IMR-90 (cell line): Measurements from ENCODE around the gene DVL1. TPM values are rescaled to one million over a fixed set of nuclear protein-coding genes. Genes with fewer than 3 reads are reported as not detected.

Experiments used
- ATAC-seq: fragments of 200-7000 bp; cut with Tn5 transposase; 2 replicates; pipeline ENCODE4 v1.9.1; 2020; ENCODE audit warnings: low read depth, mild to moderate bottlenecking, moderate library complexity
- BruUV-seq: library from RNA; stranded (reverse); fragments of 400-500 nt; replicated peaks from 2 replicates; lab custom pipeline; 2021; lab: Mats Ljungman, UMichigan
- CTCF ChIA-PET: fragments of 300-600 bp; formaldehyde crosslinking; extraction: SDS; loops from one replicate; lab custom pipeline; 2021; ENCODE audit warnings: antibody characterized with exemption; lab: Yijun Ruan, JAX
- POLR2A ChIA-PET: fragments of 300-600 bp; sonication (Branson Sonifier 250); formaldehyde crosslinking; loops from one replicate; lab custom pipeline; 2022; ENCODE audit warnings: antibody characterized with exemption; ENCODE audit not compliant: unreplicated experiment; lab: Charles Lee
- DNase-seq: peaks from one replicate; pipeline ENCODE4 v3.0.0; 2013
- H2AFZ ChIP-seq: replicated peaks from 2 replicates; pipeline ENCODE3; 2013; ENCODE audit warnings: low read length, mild to moderate bottlenecking; ENCODE audit not compliant: poor library complexity
- H2AK5ac ChIP-seq: 2 replicates; pipeline ENCODE4 v1.6.1; 2013; ENCODE audit warnings: low read depth, low read length, inconsistent platforms
- H2AK9ac ChIP-seq: replicated peaks from 2 replicates; pipeline ENCODE3; 2013; ENCODE audit warnings: mild to moderate bottlenecking, low read depth, low read length, moderate library complexity; ENCODE audit not compliant: poor library complexity
- H2BK120ac ChIP-seq: 2 replicates; pipeline ENCODE4 v1.6.1; 2013; ENCODE audit warnings: low read depth, low read length, inconsistent platforms
- H2BK15ac ChIP-seq: 3 replicates; pipeline ENCODE4 v1.6.1; 2013; ENCODE audit warnings: low read depth, low read length, inconsistent platforms
- H2BK20ac ChIP-seq: 2 replicates; pipeline ENCODE4 v1.6.1; 2013; ENCODE audit warnings: low read depth, mild to moderate bottlenecking, inconsistent platforms, low read length, moderate library complexity
- H2BK5ac ChIP-seq: 2 replicates; pipeline ENCODE4 v1.6.1; 2013; ENCODE audit warnings: mild to moderate bottlenecking, low read depth, low read length, inconsistent platforms; ENCODE audit not compliant: poor library complexity, severe bottlenecking
- H3K14ac ChIP-seq: replicated peaks from 2 replicates; pipeline ENCODE4 v1.6.1; 2013; ENCODE audit warnings: low read depth, low read length, inconsistent platforms
- H3K18ac ChIP-seq: 2 replicates; pipeline ENCODE4 v1.6.1; 2013; ENCODE audit warnings: low read depth, low read length, control low read depth
- H3K23ac ChIP-seq: 2 replicates; pipeline ENCODE4 v1.6.1; 2013; ENCODE audit warnings: low read depth, low read length, inconsistent platforms
- H3K27ac ChIP-seq: 2 replicates; pipeline ENCODE4 v1.5.1; 2013; ENCODE audit warnings: mild to moderate bottlenecking, control low read depth, low read length; ENCODE audit not compliant: insufficient read depth
- H3K27me3 ChIP-seq: 2 replicates; pipeline ENCODE4 v1.6.1; 2013; ENCODE audit warnings: low read length; ENCODE audit not compliant: control insufficient read depth, insufficient read depth
- H3K36me3 ChIP-seq: 2 replicates; pipeline ENCODE4 v1.6.1; 2013; ENCODE audit warnings: low read length, mixed read lengths; ENCODE audit not compliant: control insufficient read depth, insufficient read depth
- H3K4ac ChIP-seq: 2 replicates; pipeline ENCODE4 v1.6.1; 2013; ENCODE audit warnings: low read depth, low read length, inconsistent platforms
- H3K4me1 ChIP-seq: 2 replicates; pipeline ENCODE4 v1.6.1; 2013; ENCODE audit warnings: low read length, mixed read lengths; ENCODE audit not compliant: control insufficient read depth, insufficient read depth
- H3K4me2 ChIP-seq: 2 replicates; pipeline ENCODE4 v1.6.1; 2013; ENCODE audit warnings: low read depth, mild to moderate bottlenecking, control low read depth, low read length, moderate library complexity
- H3K4me3 ChIP-seq: 2 replicates; pipeline ENCODE4 v1.5.1; 2013; ENCODE audit warnings: low read depth, mild to moderate bottlenecking, control low read depth, low read length, moderate library complexity; ENCODE audit not compliant: insufficient read depth
- H3K56ac ChIP-seq: 2 replicates; pipeline ENCODE4 v1.6.1; 2013; ENCODE audit warnings: low read length, inconsistent platforms; ENCODE audit not compliant: insufficient read depth; ENCODE audit errors: extremely low read depth
- H3K79me1 ChIP-seq, 2 experiments: 2 replicates each; pipeline ENCODE4 v1.6.1; 2013; ENCODE audit warnings: low read length in 2 of 2, inconsistent platforms in 1 of 2, low read depth in 1 of 2
- H3K9ac ChIP-seq: 2 replicates; pipeline ENCODE4 v1.6.1; 2013; ENCODE audit warnings: low read depth, low read length, control low read depth
- H3K9me1 ChIP-seq: 2 replicates; pipeline ENCODE4 v1.6.1; 2013; ENCODE audit warnings: low read length, inconsistent platforms; ENCODE audit not compliant: insufficient read depth
- H3K9me3 ChIP-seq: 2 replicates; pipeline ENCODE4 v1.6.1; 2013; ENCODE audit warnings: low read length; ENCODE audit not compliant: control insufficient read depth, insufficient read depth
- H4K20me1 ChIP-seq: 2 replicates; pipeline ENCODE4 v1.6.1; 2013; ENCODE audit warnings: low read length, inconsistent platforms; ENCODE audit not compliant: insufficient read depth
- H4K5ac ChIP-seq: 2 replicates; pipeline ENCODE4 v1.6.1; 2013; ENCODE audit warnings: mild to moderate bottlenecking, low read depth, low read length, control low read depth
- H4K8ac ChIP-seq, 2 experiments: 2 replicates each; pipeline ENCODE4 v1.6.1; 2013; ENCODE audit warnings: low read depth in 2 of 2, low read length in 2 of 2, control low read depth in 1 of 2, inconsistent platforms in 1 of 2
- H4K91ac ChIP-seq: 2 replicates; pipeline ENCODE4 v1.6.1; 2013; ENCODE audit warnings: low read depth, low read length, inconsistent platforms; ENCODE audit not compliant: insufficient read depth
- BHLHE40 ChIP-seq: fragments of 150-350 bp; IDR thresholded peaks from 2 replicates; pipeline ENCODE4 v1.6.1; 2016; ENCODE audit warnings: mild to moderate bottlenecking, low read depth, low read length
- CEBPB ChIP-seq: IDR thresholded peaks from 2 replicates; pipeline ENCODE4 v1.6.1; 2012; ENCODE audit warnings: low read depth, low read length, improper control_type of control experiment
- CTCF ChIP-seq: conservative IDR thresholded peaks from 2 replicates; pipeline ENCODE4 v1.5.1; 2012; ENCODE audit warnings: mild to moderate bottlenecking, low read depth, low read length, improper control_type of control experiment
- FOS ChIP-seq: fragments of 150-350 bp; IDR thresholded peaks from 2 replicates; pipeline ENCODE4 v1.6.1; 2016; ENCODE audit warnings: low read depth, low read length
- MAFK ChIP-seq: IDR thresholded peaks from 2 replicates; pipeline ENCODE4 v1.6.1; 2012; ENCODE audit warnings: low read depth, low read length, improper control_type of control experiment
- MAZ ChIP-seq: IDR thresholded peaks from 2 replicates; pipeline ENCODE4 v1.6.1; 2012; ENCODE audit warnings: low read depth, mild to moderate bottlenecking, low read length, improper control_type of control experiment, moderate library complexity, borderline replicate concordance
- MXI1 ChIP-seq: IDR thresholded peaks from 2 replicates; pipeline ENCODE4 v1.6.1; 2012; ENCODE audit warnings: low read depth, mild to moderate bottlenecking, low read length, moderate library complexity, borderline replicate concordance
- NFE2L2 ChIP-seq: fragments of 150-350 bp; IDR thresholded peaks from 2 replicates; pipeline ENCODE4 v1.6.1; 2016; ENCODE audit warnings: low read depth, mild to moderate bottlenecking, low read length
- POLR2A ChIP-seq: IDR thresholded peaks from 2 replicates; pipeline ENCODE4 v1.6.1; 2012; ENCODE audit warnings: mild to moderate bottlenecking, low read depth, low read length
- RAD21 ChIP-seq: IDR thresholded peaks from 2 replicates; pipeline ENCODE4 v1.6.1; 2012; ENCODE audit warnings: low read length, improper control_type of control experiment
- RFX5 ChIP-seq: IDR thresholded peaks from 2 replicates; pipeline ENCODE4 v1.8.0; 2012; ENCODE audit warnings: low read depth, mild to moderate bottlenecking, low read length, moderate library complexity
- SMC3 ChIP-seq: fragments of 150-350 bp; IDR thresholded peaks from 2 replicates; pipeline ENCODE4 v1.6.1; 2016; ENCODE audit warnings: low read depth, mild to moderate bottlenecking, antibody characterized with exemption, low read length, moderate library complexity
- WGBS, 2 experiments: methylation state at CpG; one replicate each; pipeline versions ENCODE4 v1.1.5 to v1.1.7; 2013; ENCODE audit warnings: missing lambda C conversion rate in 2 of 2; ENCODE audit not compliant: insufficient read length in 1 of 2; ENCODE audit errors: extremely low coverage in 2 of 2; 5-methylcytosine and 5-hydroxymethylcytosine counted together
- dilution Hi-C: fragments of 300-500 bp; cut with HindIII; formaldehyde crosslinking; loops from one replicate; pipeline ENCODE4 v1.14.3; 2018; ENCODE audit warnings: low sequenced_read_pairs; ENCODE audit not compliant: unreplicated experiment
- in situ Hi-C: fragments of 300-500 bp; cut with MboI; formaldehyde crosslinking; loops from 3 replicates; pipeline ENCODE4 v1.14.3; 2019; ENCODE audit warnings: low sequenced_read_pairs, inconsistent platforms, mixed read lengths
- intact Hi-C: fragments of 100-400 bp; cut with micrococcal nuclease; formaldehyde crosslinking; loops from 2 replicates; pipeline ENCODE4 v1.10.0; 2022
- polyA plus RNA-seq, 3 experiments: library from polyadenylated mRNA; depleted of rRNA; stranded (reverse); fragments of >200 nt; gene quantifications; 2 replicates each; pipeline ENCODE4 v1.2.3, GENCODE V29; 2012; ENCODE audit warnings: low replicate concordance in 1 of 3
- total RNA-seq: library from RNA; depleted of rRNA; stranded (reverse); fragments of >200 nt; gene quantifications from 2 replicates; pipeline ENCODE4 v1.2.3, GENCODE V29; 2012
- TF ChIP-seq, protein P1 (sequence below): fragments of 150-350 bp; IDR thresholded peaks from 2 replicates; pipeline ENCODE4 v1.6.1; 2017; ENCODE audit warnings: mild to moderate bottlenecking, antibody characterized with exemption, low read length, low read depth

Gene DVL1
- total and polyA plus RNA-seq, 2 of the 4 experiments (the other 2 are of a cell fraction): 27.2 to 35.9 TPM

DNA sequence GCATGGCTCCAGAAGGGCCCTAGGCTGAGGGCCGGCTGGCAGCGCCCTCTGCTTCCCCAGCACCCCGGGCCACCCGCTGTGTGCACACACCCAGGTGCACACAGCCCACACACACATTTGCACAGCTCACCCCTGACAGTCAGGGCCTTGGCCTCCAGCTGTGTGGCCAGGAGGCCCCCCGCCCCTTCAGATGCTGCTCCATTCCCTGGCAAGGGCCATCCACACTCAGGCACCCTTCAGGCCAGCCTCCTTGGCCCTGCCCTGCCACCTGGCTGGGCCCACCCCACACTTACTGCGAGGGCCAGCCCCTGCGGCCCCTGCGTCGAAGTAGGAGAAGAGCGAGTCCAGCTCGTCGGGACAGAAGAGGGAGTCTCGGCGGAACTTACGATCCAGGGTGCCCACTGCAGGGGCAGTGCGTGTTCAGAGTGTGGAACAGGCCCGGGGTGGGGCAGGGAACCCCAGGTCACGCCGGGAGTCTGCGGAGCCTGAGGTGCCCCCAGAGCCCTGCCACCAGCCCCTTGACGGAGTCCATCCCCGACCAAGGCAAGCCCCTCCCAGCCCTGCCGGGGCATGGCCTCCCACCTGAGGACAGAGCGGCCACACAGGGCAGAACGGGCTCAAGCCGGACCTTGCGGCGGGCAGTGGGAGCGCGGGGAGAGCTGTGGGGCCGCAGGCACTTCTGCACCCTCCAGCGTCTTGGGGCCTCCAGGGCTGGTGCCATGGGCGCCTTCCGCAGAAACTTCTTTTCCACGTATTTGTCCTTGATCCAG lies 53.9 kb downstream of the DVL1 start:
- peaks cover 30% of the 10 kb centered on the region for H4K20me1 ChIP-seq
- H3K56ac ChIP-seq: no peak overlapping the region
- BruUV-seq: no TSS peak
- no peak overlapping the region for H3K4ac ChIP-seq
- H2BK20ac ChIP-seq: no peak overlapping the region
- dilution Hi-C loops (no loop called here), intact Hi-C loops (no loop called here), in situ Hi-C loops (no loop called here)
- no peak overlapping the region for H4K5ac ChIP-seq
- CTCF ChIA-PET: no interaction called here
- H2BK15ac ChIP-seq: no peak overlapping the region
- DNase-seq (no peak), ATAC-seq (no peak)
- no peaks in the 10 kb centered on the region; a peak in 1 of 4 replicates for H3K79me1 ChIP-seq
- no peak overlapping the region for H3K4me2 ChIP-seq
- no peak overlapping the region for H3K9ac ChIP-seq
- peaks cover 41% of the 10 kb centered on the region for H3K36me3 ChIP-seq
- H2AK9ac ChIP-seq: no peak overlapping the region
- H3K23ac ChIP-seq: no peak overlapping the region
- no peak overlapping the region for H3K4me3 ChIP-seq
- H2AFZ ChIP-seq: no peak overlapping the region
- no peak overlapping the region for H3K14ac ChIP-seq
- 96% methylated on average over 11 of the region's 35 CpGs; no CpG with 5 or more reads in 1 of the 2 experiments for WGBS, 2 experiments
- no peak overlapping the region for H2BK120ac ChIP-seq
- H3K27ac ChIP-seq: no peak overlapping the region
- H2BK5ac ChIP-seq: no peak overlapping the region
- no peak overlapping the region for H4K8ac ChIP-seq
- TF ChIP-seq, protein P1, sequence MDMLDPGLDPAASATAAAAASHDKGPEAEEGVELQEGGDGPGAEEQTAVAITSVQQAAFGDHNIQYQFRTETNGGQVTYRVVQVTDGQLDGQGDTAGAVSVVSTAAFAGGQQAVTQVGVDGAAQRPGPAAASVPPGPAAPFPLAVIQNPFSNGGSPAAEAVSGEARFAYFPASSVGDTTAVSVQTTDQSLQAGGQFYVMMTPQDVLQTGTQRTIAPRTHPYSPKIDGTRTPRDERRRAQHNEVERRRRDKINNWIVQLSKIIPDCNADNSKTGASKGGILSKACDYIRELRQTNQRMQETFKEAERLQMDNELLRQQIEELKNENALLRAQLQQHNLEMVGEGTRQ: no peak
- no peak for TF ChIP-seq BHLHE40
- no peak for TF ChIP-seq NFE2L2
- TF ChIP-seq RFX5: no peak
- no peak for TF ChIP-seq FOS
- no peak for TF ChIP-seq POLR2A
- TF ChIP-seq CTCF: no peak
- no peak for TF ChIP-seq SMC3
- TF ChIP-seq RAD21: no peak
- TF ChIP-seq MXI1: no peak
- TF ChIP-seq MAZ: no peak
- TF ChIP-seq CEBPB: no peak
- TF ChIP-seq MAFK: no peak
- POLR2A ChIA-PET: no interaction called here
- H3K4me1 ChIP-seq: no peaks in the 10 kb centered on the region; the same call in 1 of the 2 replicates
- no peaks in the 10 kb centered on the region for H3K27me3 ChIP-seq
- H4K91ac ChIP-seq: no peak overlapping the region
- H2AK5ac ChIP-seq: no peak overlapping the region
- H3K9me1 ChIP-seq: no peaks in the 10 kb centered on the region
- H3K18ac ChIP-seq: no peak overlapping the region
- no peaks in the 10 kb centered on the region for H3K9me3 ChIP-seq
